HG02642 (cell line): ENCODE results near the gene SEL1L3.

ENCODE experiments used
- ATAC-seq: cut with Tn5 transposase; IDR thresholded peaks from one replicate; pipeline ENCODE4 v1.9.1; 2021; ENCODE audit warnings: mild to moderate bottlenecking; ENCODE audit not compliant: unreplicated experiment, poor library complexity

The SEL1L3 gene

DNA sequence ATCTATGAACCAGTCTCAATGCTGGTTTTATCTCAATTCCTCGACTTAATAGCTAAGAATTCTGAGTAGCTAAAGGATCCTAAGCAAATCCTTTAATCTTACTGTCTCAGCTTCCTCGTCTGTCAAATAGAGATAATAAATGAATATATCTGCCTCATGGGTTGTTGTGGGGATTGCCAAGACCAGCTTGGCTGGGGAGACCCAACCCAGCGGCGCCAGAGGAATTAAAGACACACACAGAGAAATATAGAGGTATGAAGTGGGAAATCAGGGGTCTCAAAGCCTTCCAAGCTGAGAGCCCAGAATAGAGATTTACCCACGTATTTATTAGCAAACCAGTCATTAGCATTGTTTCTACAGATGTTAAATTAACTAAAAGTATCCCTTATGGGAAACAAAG lies 165.3 kb downstream of the SEL1L3 start:
- no peak for ATAC-seq
